ENCODE measurements around the gene DISC1.
"Not testable (repeated sequence)": the region's sequence is repeated elsewhere in the genome, so short reads cannot be mapped to it uniquely, and the experiment has no call there.

Gene DISC1

GRCh38 chr1:231969076-231969475, 342.5 kb downstream of the DISC1 start:
- DNase-seq = no peak

- DNase-seq = not testable (repeated sequence)
Measured at GRCh38 chr1:231969761-231970160, 343.2 kb downstream of the DISC1 start.

- peak; percentile 89 to 93 (median 93) for DNase-seq
Measured at GRCh38 chr1:231970684-231971083, 344.1 kb downstream of the DISC1 start.

GRCh38 chr1:231971397-231972110, 345.0 kb downstream of the DISC1 start:
- peak; percentile 79 to 93 (median 90) for DNase-seq

- peak in 1 of 3 donors; percentile 6 for DNase-seq
Measured at GRCh38 chr1:231972111-231972445, 345.5 kb downstream of the DISC1 start.

- DNase-seq = peak; percentile 59 to 74 (median 62)
Measured at GRCh38 chr1:231973830-231974229, 347.2 kb downstream of the DISC1 start.

GRCh38 chr1:231976231-231976630, 349.6 kb downstream of the DISC1 start:
- DNase-seq = peak; percentile 25 to 53 (median 39)

- DNase-seq = no peak
Measured at GRCh38 chr1:231981675-231982074, 355.1 kb downstream of the DISC1 start.

GRCh38 chr1:231982871-231983587, 356.4 kb downstream of the DISC1 start:
- DNase-seq = no peak

- peak in 1 of 3 donors; percentile 5 for DNase-seq
Measured at GRCh38 chr1:231983588-231984193, 357.1 kb downstream of the DISC1 start.

GRCh38 chr1:231985296-231986023, 358.9 kb downstream of the DISC1 start:
- no peak for DNase-seq

GRCh38 chr1:231986631-231987336, 360.2 kb downstream of the DISC1 start:
- no peak for DNase-seq

GRCh38 chr1:231990388-231990787, 363.8 kb downstream of the DISC1 start:
- DNase-seq = peak; percentile 24 to 33 (median 28)

- no peak for DNase-seq
Measured at GRCh38 chr1:231991231-231991630, 364.6 kb downstream of the DISC1 start.

- DNase-seq = no peak
Measured at GRCh38 chr1:231993968-231994455, 367.4 kb downstream of the DISC1 start.

GRCh38 chr1:231998791-231999190, 372.2 kb downstream of the DISC1 start:
- no peak for DNase-seq

- no peak for DNase-seq
Measured at GRCh38 chr1:232005300-232005699, 378.7 kb downstream of the DISC1 start.

GRCh38 chr1:232009741-232010140, 383.2 kb downstream of the DISC1 start:
- peak; percentile 38 to 60 (median 50) for DNase-seq

- DNase-seq = no peak
Measured at GRCh38 chr1:232011961-232012360, 385.4 kb downstream of the DISC1 start.

- peak; percentile 45 to 52 (median 46) for DNase-seq
Measured at GRCh38 chr1:232012773-232013386, 386.3 kb downstream of the DISC1 start.

GRCh38 chr1:232014941-232015340, 388.4 kb downstream of the DISC1 start:
- no peak for DNase-seq

- no peak for DNase-seq
Measured at GRCh38 chr1:232016616-232017015, 390.0 kb downstream of the DISC1 start.
